MCF 10A (cell line): ENCODE results near the gene ENTPD6. TPM values are rescaled to one million over a fixed set of nuclear protein-coding genes. Genes with fewer than 3 reads are reported as not detected.

Experiments
- BruUV-seq: library from RNA; stranded (reverse); fragments of 400-500 nt; replicated peaks from 2 replicates; lab custom pipeline; 2021; lab: Mats Ljungman, UMichigan
- CTCF ChIA-PET: fragments of 300-600 bp; sonication (Branson Sonifier 250); formaldehyde crosslinking; extraction: SDS; loops from one replicate; lab custom pipeline; 2021; ENCODE audit warnings: antibody characterized with exemption, inconsistent platforms; lab: Yijun Ruan, JAX
- POLR2A ChIA-PET: fragments of 300-600, 350-650 bp; sonication (Branson Sonifier 250); formaldehyde crosslinking; extraction: SDS; loops from one replicate; lab custom pipeline; 2020; ENCODE audit warnings: antibody characterized with exemption, inconsistent platforms; lab: Yijun Ruan, JAX
- DNase-seq: peaks from one replicate; pipeline ENCODE4 v3.0.0-alpha.2; 2018; ENCODE audit not compliant: unreplicated experiment
- H3K27ac Mint-ChIP-seq: one replicate; pipeline ENCODE4 v1.8.0; 2022; ENCODE audit warnings: mild to moderate bottlenecking, low read depth, mixed read lengths; ENCODE audit not compliant: unreplicated experiment
- H3K27me3 Mint-ChIP-seq: one replicate; pipeline ENCODE4 v1.8.0; 2022; ENCODE audit warnings: mixed read lengths; ENCODE audit not compliant: insufficient read depth, unreplicated experiment
- H3K36me3 Mint-ChIP-seq: one replicate; pipeline ENCODE4 v1.8.0; 2022; ENCODE audit warnings: mild to moderate bottlenecking, moderate library complexity, mixed read lengths; ENCODE audit not compliant: insufficient read depth, unreplicated experiment
- H3K4me1 Mint-ChIP-seq: one replicate; pipeline ENCODE4 v1.8.0; 2022; ENCODE audit warnings: mixed read lengths; ENCODE audit not compliant: insufficient read depth, unreplicated experiment
- H3K4me3 Mint-ChIP-seq: one replicate; pipeline ENCODE4 v1.8.0; 2022; ENCODE audit warnings: mild to moderate bottlenecking, moderate library complexity, mixed read lengths; ENCODE audit not compliant: unreplicated experiment
- H3K9me3 Mint-ChIP-seq: one replicate; pipeline ENCODE4 v1.8.0; 2022; ENCODE audit warnings: mixed read lengths; ENCODE audit not compliant: unreplicated experiment
- intact Hi-C: fragments of 100-400 bp; cut with micrococcal nuclease; formaldehyde crosslinking; loops from 2 replicates; pipeline ENCODE4 v1.14.1; 2022
- total RNA-seq: library from RNA; stranded (reverse); gene quantifications from 2 replicates; pipeline ENCODE4 v1.2.3, GENCODE V29; 2022
- TF ChIP-seq, protein P1 (sequence below): fragments of 200-600 bp; IDR thresholded peaks from one replicate; pipeline ENCODE4 v1.8.0; 2022; ENCODE audit warnings: antibody characterized with exemption, mild to moderate bottlenecking; ENCODE audit not compliant: unreplicated experiment

ENTPD6 gene
- total RNA-seq, 1 experiment from 2014 or later, result 98.0 TPM

- CTCF ChIA-PET, result interaction anchor here (0.6 to 1.3 kb wide), 3 partner anchors 10 to 1122 kb away, joined by 3 to 4 read pairs (median 3); no protein-coding TSS in a partner anchor
- no peak overlapping the region for H3K27ac Mint-ChIP-seq
- DNase-seq, result no peak
These were observed 47.1 kb upstream of the ENTPD6 start for GRCh38 chr20:25148181-25148981.

DNA sequence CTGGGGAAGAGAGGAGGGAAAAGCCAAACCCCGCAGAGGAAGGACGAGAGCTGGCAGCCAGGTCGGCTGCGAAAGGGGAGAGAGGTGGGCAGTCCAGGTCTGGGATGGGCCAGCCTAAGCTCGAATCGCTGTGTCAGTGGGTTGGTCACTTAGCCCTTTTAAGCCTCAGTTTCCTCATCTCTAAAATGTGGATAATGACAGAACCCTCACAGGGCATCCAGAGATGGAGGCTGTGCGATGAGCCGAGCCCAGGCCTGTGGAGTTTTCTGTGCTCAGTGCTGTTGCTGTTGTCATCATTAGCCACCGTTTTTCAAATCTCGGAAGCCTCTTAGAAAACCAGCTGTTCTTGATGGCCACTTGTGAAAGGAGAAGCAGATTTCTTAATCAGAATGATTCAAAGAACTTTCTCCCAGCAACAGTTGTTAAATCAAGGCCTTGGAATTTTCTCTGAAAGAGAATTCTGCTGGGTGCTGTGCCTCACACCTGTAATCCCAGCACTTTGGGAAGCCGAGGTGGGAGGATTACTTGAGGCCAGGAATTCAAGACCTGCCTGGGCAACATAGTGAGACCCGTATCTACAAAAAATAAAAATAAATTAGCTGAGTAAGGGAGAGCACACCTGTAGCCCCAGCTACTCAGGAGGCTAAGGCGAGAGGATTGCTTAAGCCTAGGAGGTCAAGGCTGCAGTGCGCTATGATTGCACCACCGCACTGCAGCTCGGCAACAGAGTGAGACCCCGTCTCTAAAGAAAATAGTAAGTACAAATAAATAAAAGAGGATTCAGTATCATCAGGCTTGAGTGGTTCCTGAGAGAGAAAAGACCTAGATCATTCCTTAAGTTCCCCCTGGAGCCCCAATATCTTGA lies 46.3 kb upstream of the ENTPD6 start:
- H3K4me3 Mint-ChIP-seq, result no peak overlapping the region
- intact Hi-C loops, result no loop called here
- H3K4me1 Mint-ChIP-seq, result no peaks in the 10 kb centered on the region
- CTCF ChIA-PET, result interaction anchor here (0.6 to 1.3 kb wide), 4 partner anchors 10 to 1123 kb away, joined by 3 to 4 read pairs (median 3); no protein-coding TSS in a partner anchor
- no peak overlapping the region for H3K27ac Mint-ChIP-seq
- BruUV-seq, result no TSS peak
- no peaks in the 10 kb centered on the region for H3K36me3 Mint-ChIP-seq
- peaks cover 11% of the 10 kb centered on the region for H3K27me3 Mint-ChIP-seq
- POLR2A ChIA-PET, result no interaction called here
- no peaks in the 10 kb centered on the region for H3K9me3 Mint-ChIP-seq
- TF ChIP-seq, protein P1, sequence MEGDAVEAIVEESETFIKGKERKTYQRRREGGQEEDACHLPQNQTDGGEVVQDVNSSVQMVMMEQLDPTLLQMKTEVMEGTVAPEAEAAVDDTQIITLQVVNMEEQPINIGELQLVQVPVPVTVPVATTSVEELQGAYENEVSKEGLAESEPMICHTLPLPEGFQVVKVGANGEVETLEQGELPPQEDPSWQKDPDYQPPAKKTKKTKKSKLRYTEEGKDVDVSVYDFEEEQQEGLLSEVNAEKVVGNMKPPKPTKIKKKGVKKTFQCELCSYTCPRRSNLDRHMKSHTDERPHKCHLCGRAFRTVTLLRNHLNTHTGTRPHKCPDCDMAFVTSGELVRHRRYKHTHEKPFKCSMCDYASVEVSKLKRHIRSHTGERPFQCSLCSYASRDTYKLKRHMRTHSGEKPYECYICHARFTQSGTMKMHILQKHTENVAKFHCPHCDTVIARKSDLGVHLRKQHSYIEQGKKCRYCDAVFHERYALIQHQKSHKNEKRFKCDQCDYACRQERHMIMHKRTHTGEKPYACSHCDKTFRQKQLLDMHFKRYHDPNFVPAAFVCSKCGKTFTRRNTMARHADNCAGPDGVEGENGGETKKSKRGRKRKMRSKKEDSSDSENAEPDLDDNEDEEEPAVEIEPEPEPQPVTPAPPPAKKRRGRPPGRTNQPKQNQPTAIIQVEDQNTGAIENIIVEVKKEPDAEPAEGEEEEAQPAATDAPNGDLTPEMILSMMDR, result no peak
- no peak for DNase-seq

More at GRCh38 chr20:25148181-25148981, 47.1 kb upstream of the ENTPD6 start:
- H3K9me3 Mint-ChIP-seq, result no peaks in the 10 kb centered on the region
- H3K4me1 Mint-ChIP-seq, result no peaks in the 10 kb centered on the region
- POLR2A ChIA-PET, result no interaction called here
- intact Hi-C loops, result no loop called here
- no TSS peak for BruUV-seq
- TF ChIP-seq, protein P1, result no peak
- H3K4me3 Mint-ChIP-seq, result no peak overlapping the region
- H3K27me3 Mint-ChIP-seq, result peaks cover 11% of the 10 kb centered on the region
- H3K36me3 Mint-ChIP-seq, result no peaks in the 10 kb centered on the region

GRCh38 chr20:25150016-25150415 lies 45.5 kb upstream of the ENTPD6 start:
- H3K27me3 Mint-ChIP-seq, result peaks cover 7% of the 10 kb centered on the region
- TF ChIP-seq, protein P1, result no peak
- DNase-seq, result no peak
- no peak overlapping the region for H3K27ac Mint-ChIP-seq
- ChIA-PET POLR2A (interaction anchor here (1.0 kb wide), 1 partner anchor 9 kb away, joined by 4 read pairs; no protein-coding TSS in a partner anchor), CTCF (interaction anchor here (0.7 to 1.4 kb wide), 3 partner anchors 11 to 29 kb away, joined by 3 to 4 read pairs (median 3); no protein-coding TSS in a partner anchor)
- no peaks in the 10 kb centered on the region for H3K9me3 Mint-ChIP-seq
- no peaks in the 10 kb centered on the region for H3K36me3 Mint-ChIP-seq
- no peaks in the 10 kb centered on the region for H3K4me1 Mint-ChIP-seq
- intact Hi-C loops, result no loop called here
- H3K4me3 Mint-ChIP-seq, result no peak overlapping the region
- BruUV-seq, result no TSS peak

GRCh38 chr20:25158043-25158442 lies 37.5 kb upstream of the ENTPD6 start:
- CTCF ChIA-PET, result no interaction called here

More at GRCh38 chr20:25158043-25158442, 37.5 kb upstream of the ENTPD6 start:
- intact Hi-C loops, result no loop called here
- TF ChIP-seq, protein P1, result no peak
- BruUV-seq, result no TSS peak
- no peak for DNase-seq
- no peaks in the 10 kb centered on the region for H3K9me3 Mint-ChIP-seq
- no peaks in the 10 kb centered on the region for H3K36me3 Mint-ChIP-seq
- no peak overlapping the region for H3K27ac Mint-ChIP-seq
- H3K4me3 Mint-ChIP-seq, result no peak overlapping the region
- POLR2A ChIA-PET, result no interaction called here
- H3K27me3 Mint-ChIP-seq, result no peaks in the 10 kb centered on the region
- H3K4me1 Mint-ChIP-seq, result no peaks in the 10 kb centered on the region
